ENCODE measurements around the gene INPP5A.

Gene INPP5A

GRCh38 chr10:132664407-132664806 is 126.8 kb downstream of the INPP5A start:
- DNase-seq, result no peak

GRCh38 chr10:132664883-132665282 is 127.3 kb downstream of the INPP5A start:
- no peak for DNase-seq

GRCh38 chr10:132665946-132666704 is 128.5 kb downstream of the INPP5A start:
- no peak for DNase-seq

- DNase-seq, result no peak
Observed at GRCh38 chr10:132666705-132667341, 129.2 kb downstream of the INPP5A start.

- DNase-seq, result no peak
Observed at GRCh38 chr10:132667342-132668047, 129.9 kb downstream of the INPP5A start.

GRCh38 chr10:132668048-132668394 is 130.4 kb downstream of the INPP5A start:
- no peak for DNase-seq

- DNase-seq, result peak; percentile 57
Observed at GRCh38 chr10:132669208-132669861, 131.7 kb downstream of the INPP5A start.

GRCh38 chr10:132670546-132671227 is 133.1 kb downstream of the INPP5A start:
- DNase-seq, result peak; percentile 46

- DNase-seq, result peak; percentile 59
Observed at GRCh38 chr10:132671228-132672154, 133.9 kb downstream of the INPP5A start.

- DNase-seq, result peak; percentile 56
Observed at GRCh38 chr10:132673746-132674145, 136.2 kb downstream of the INPP5A start.

- DNase-seq, result peak; percentile 9
Observed at GRCh38 chr10:132674311-132674710, 136.7 kb downstream of the INPP5A start.

GRCh38 chr10:132675031-132675740 is 137.6 kb downstream of the INPP5A start:
- DNase-seq, result peak; percentile 51

- peak; percentile 33 for DNase-seq
Observed at GRCh38 chr10:132676193-132676891, 138.8 kb downstream of the INPP5A start.

- no peak for DNase-seq
Observed at GRCh38 chr10:132677096-132677472, 139.5 kb downstream of the INPP5A start.

GRCh38 chr10:132677473-132678227 is 140.1 kb downstream of the INPP5A start:
- DNase-seq, result peak; percentile 57

GRCh38 chr10:132678436-132679216 is 141.0 kb downstream of the INPP5A start:
- DNase-seq, result peak; percentile 39

GRCh38 chr10:132679217-132679595 is 141.6 kb downstream of the INPP5A start:
- peak; percentile 30 for DNase-seq

- DNase-seq, result peak; percentile 16
Observed at GRCh38 chr10:132679640-132680039, 142.1 kb downstream of the INPP5A start.

- peak; percentile 42 for DNase-seq
Observed at GRCh38 chr10:132680741-132681140, 143.2 kb downstream of the INPP5A start.
